GM12864 (cell line): ENCODE results near the gene SAMD9.
"Not testable (repeated sequence)": the region's sequence is repeated elsewhere in the genome, so short reads cannot be mapped to it uniquely, and the experiment has no call there.

Experiments
- DNase-seq: peaks from one replicate; pipeline ENCODE4 v3.0.0-alpha.2; 2011; ENCODE audit warnings: low read depth
- H3K4me3 ChIP-seq: 2 replicates; pipeline ENCODE4 v1.5.1; 2011; ENCODE audit warnings: mild to moderate bottlenecking, low read depth, low read length, control low read depth
- CTCF ChIP-seq: IDR thresholded peaks from 2 replicates; pipeline ENCODE4 v1.5.1; 2011; ENCODE audit warnings: low read depth, mild to moderate bottlenecking, moderate library complexity, low read length, control low read depth, inconsistent platforms; ENCODE audit errors: missing control alignments

The SAMD9 gene

DNA sequence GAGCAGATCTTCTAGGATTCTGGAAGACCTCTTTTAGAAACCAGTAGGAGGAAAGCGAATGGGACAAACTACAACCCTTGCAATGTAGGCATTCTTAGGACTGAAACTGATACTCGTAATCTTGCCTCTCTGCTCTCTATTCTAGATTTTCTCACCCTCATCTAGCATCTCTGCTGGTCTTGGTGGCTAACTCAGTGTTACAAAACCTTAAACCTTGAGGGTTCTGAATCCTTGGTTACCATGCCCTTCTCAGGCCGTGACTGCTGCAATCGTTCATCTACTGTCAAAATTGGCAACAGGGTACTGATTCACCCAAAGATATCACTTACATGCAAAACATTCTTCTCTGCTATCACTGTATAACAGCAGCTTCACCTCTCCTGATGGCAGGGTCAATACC is 55.2 kb downstream of the SAMD9 start:
- no peak overlapping the region for H3K4me3 ChIP-seq
- no peak for TF ChIP-seq CTCF
- no peak for DNase-seq

GRCh38 chr7:93060865-93061264 is 56.9 kb downstream of the SAMD9 start:
- no peak overlapping the region for H3K4me3 ChIP-seq
- TF ChIP-seq CTCF = no peak
- DNase-seq = no peak

DNA sequence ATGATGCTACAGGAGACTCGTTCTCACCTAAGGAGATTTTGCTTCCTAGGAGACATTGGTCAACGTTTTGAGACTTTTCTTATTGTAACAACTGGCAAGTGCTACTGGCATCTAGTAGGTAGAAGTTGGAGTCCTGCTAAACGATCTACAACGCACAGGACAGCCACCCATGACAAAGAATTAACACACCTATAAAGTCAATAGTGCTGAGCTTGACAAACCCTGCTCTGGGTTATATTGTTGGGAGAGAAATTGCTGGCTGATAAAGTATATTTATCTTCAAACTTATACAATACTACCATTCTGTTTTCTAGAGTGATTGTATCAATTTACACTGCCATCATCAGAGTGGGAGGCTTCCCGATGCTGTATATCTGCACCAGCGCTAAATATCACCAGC is 57.8 kb downstream of the SAMD9 start:
- no peak overlapping the region for H3K4me3 ChIP-seq
- DNase-seq = no peak
- no peak for TF ChIP-seq CTCF

GRCh38 chr7:93056621-93057020 is 61.2 kb downstream of the SAMD9 start:
- not testable (repeated sequence) for DNase-seq, H3K4me3 ChIP-seq

GRCh38 chr7:93055543-93056107 is 62.2 kb downstream of the SAMD9 start:
- no peak overlapping the region for H3K4me3 ChIP-seq
- DNase-seq = no peak
- peak; percentile 44 for TF ChIP-seq CTCF

DNA sequence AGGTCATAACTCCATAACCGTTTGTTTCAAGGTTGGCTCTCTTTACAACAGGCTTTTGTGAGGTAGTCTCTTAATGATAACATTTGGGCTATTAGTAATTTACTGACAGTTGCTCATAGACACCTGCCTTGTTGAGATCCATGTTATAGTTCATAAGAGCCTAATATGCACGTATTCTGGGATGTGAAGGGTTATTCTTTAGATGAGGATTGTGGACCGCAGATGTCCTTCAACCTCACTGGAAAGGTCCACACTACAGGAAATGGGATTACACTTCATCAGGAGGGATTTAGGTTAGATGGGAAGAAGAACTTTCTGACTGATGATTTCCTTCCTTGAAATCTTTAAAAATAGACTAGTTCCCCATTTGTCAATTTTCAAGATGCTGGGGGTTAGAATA is 62.8 kb downstream of the SAMD9 start:
- no peak for TF ChIP-seq CTCF
- no peak for DNase-seq

DNA sequence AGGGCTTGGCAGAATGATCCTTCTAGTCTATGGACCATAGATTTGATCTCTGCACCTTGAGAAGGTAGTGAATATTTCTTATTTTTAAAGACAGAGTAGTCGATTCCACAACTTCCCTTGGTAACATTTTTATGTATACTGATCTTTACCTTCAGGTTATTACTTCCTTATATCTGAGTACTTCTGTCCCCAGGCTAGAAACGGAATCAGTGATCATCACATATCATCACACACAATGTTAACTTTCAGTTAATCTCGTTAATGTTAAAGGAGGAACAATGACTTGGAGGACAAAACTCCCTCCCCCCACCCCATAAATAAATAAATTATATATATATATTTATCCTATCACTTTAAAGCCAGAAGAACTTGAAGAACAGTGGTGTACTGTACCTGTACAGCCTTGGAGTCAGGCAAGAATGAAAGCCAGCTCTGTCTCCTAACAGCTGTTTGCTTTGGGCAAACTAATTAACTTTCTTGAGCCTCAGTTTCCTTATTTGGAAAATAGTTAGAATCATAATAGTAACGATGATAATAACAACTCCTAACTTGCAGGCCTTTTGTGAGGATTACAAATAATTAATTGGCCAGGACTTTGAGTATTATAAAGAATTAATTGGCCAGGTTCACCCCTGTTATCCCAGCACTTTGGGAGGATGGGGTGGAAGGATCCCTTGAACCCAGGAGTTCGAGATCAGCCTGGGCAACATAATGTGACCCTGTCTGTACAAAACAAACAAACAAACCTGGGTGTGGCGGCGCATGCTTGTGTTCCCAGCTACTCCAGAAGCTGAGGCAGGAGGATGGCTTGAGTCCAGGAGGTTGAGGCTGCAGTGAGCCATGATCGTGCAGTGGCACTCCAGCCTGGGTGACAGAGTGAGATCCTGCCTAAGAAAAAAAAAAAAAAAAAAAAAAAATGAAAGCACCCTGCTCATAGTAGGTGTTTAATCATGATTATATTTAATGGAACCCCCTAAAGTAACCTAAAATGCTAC is 63.5 kb downstream of the SAMD9 start:
- DNase-seq = no peak
- no peak overlapping the region for H3K4me3 ChIP-seq
- TF ChIP-seq CTCF = no peak

More for the DNA sequence above, 62.8 kb downstream of the SAMD9 start:
- no peak overlapping the region for H3K4me3 ChIP-seq
